ENCODE measurements around the gene NLGN3. TPM values are rescaled to one million over a fixed set of nuclear protein-coding genes. Genes with fewer than 3 reads are reported as not detected.
"Not testable (repeated sequence)": the region's sequence is repeated elsewhere in the genome, so short reads cannot be mapped to it uniquely, and the experiment has no call there.

NLGN3 gene
- total RNA-seq, 2 experiments from 2014 or later, result 0.41 to 0.58 TPM

DNA sequence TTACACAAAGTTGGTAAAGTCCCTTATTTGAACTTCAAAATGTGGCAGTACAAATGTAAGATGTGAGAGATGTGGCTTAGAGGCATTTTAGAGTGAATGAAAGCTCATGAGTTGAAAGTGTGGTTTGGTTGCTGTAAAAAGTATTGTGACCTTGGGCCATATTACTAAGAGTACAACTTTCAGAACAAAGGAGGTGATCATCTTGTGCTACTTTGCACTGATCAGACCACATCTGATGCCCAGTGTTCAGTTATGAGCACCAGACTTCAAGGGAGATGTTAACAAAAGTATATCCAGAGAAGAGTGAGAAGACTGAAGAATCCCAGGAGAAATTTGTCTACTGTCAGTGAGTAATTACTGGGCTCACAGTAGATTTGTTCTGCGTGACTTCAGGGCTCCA, 30.2 kb downstream of the NLGN3 start:
- Mint-ChIP-seq H3K4me3 (no peak overlapping the region), H3K9me3 (no peaks in the 10 kb centered on the region), H3K27me3 (no peaks in the 10 kb centered on the region), H3K4me1 (peaks cover 5% of the 10 kb centered on the region), H3K27ac (no peak overlapping the region), H3K36me3 (peaks cover 16% of the 10 kb centered on the region)
- no peak for DNase-seq

DNA sequence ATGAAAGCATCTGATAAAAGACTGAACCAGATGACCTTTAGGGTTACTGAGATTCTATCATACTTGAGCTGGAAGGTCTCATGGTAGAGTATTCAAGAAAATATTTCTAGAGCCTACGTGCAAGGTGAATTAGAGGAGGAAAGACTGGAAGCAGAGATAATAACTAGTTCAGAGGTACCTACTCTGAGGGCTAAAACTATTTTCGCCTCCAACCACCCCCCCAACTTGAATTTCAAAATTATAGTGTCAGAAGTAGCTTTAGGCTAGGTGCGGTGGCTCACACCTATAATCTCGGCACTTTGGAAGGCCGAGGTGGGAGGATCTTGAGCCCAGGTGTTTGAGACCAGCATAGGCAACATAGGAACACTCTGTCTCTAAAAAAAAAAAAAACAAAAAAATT, 30.9 kb downstream of the NLGN3 start:
- Mint-ChIP-seq H3K27me3 (no peaks in the 10 kb centered on the region), H3K9me3 (no peaks in the 10 kb centered on the region), H3K4me3 (no peak overlapping the region), H3K27ac (no peak overlapping the region), H3K4me1 (peaks cover 3% of the 10 kb centered on the region), H3K36me3 (peaks cover 16% of the 10 kb centered on the region)
- no peak for DNase-seq

DNA sequence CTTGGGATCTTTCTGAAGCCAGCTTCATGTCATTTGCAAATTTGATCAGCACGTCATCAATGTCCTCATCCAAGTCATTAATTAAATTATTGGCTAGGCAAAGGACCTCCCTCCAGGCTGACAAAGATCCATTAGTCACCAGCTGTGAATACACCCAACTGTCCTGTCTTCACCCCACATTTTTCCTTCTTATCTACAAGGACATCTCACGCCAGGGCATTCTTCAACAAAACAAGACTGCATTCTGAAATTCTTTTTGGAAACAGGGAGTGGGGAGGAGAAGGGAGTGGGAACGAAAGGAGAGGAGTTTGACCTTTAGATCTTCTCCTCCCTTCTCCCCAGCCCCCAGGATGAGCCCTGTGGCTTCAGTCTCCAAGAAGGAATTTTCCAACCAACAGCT, 32.7 kb downstream of the NLGN3 start:
- DNase-seq, result no peak
- no peak overlapping the region for H3K4me3 Mint-ChIP-seq
- peaks cover 12% of the 10 kb centered on the region for H3K36me3 Mint-ChIP-seq
- no peaks in the 10 kb centered on the region for H3K9me3 Mint-ChIP-seq
- peaks cover 7% of the 10 kb centered on the region for H3K4me1 Mint-ChIP-seq
- no peaks in the 10 kb centered on the region for H3K27me3 Mint-ChIP-seq
- no peak overlapping the region for H3K27ac Mint-ChIP-seq

- peak overlapping the region; percentile 63 for H3K27ac Mint-ChIP-seq
- peaks cover 11% of the 10 kb centered on the region for H3K36me3 Mint-ChIP-seq
- peaks cover 11% of the 10 kb centered on the region for H3K4me1 Mint-ChIP-seq
- H3K4me3 Mint-ChIP-seq, result no peak overlapping the region
- H3K9me3 Mint-ChIP-seq, result no peaks in the 10 kb centered on the region
- no peaks in the 10 kb centered on the region for H3K27me3 Mint-ChIP-seq
- DNase-seq, result peak; percentile 17
These were observed 34.3 kb downstream of the NLGN3 start for GRCh38 chrX:71178908-71179307.

DNA sequence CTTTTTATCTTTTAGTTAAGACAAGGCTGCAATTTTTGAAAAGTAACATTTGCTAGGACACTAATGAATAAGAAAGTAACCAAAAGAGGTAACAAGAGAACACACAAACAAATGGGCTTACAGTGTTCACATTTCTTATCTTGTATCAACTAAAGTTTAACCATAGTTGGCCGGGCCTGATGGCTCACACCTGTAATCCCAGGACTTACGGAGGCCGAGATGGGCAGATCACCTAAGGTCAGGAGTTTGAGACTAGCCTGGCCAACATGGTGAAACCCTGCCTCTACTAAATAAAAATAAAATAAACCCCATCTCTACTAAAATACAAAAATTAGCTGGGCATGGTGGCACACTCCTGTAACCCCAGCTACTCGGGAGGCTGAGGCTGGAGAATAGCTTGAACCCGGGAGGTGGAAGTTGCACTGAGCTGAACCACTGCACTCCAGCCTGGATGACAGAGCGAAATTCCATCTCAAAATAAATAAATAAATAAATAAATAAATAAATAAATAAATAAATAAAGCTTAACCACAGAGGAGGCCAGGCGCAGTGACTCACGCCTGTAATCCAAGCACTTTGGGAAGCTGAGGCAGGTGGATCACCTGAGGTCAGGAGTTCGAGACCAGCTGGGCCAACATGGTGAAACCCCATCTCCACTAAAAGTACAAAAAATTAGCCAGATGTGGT, 36.1 kb downstream of the NLGN3 start:
- H3K36me3 Mint-ChIP-seq, H3K4me1 Mint-ChIP-seq, H3K27me3 Mint-ChIP-seq, H3K9me3 Mint-ChIP-seq, DNase-seq: not testable (repeated sequence)
- peak overlapping the region; percentile 74 for H3K27ac Mint-ChIP-seq
- peak overlapping the region; percentile 58 for H3K4me3 Mint-ChIP-seq

GRCh38 chrX:71181558-71181909, 36.9 kb downstream of the NLGN3 start:
- H3K27me3 Mint-ChIP-seq, result no peaks in the 10 kb centered on the region
- peak overlapping the region; percentile 98 for H3K27ac Mint-ChIP-seq
- peaks cover 9% of the 10 kb centered on the region for H3K4me1 Mint-ChIP-seq
- peaks cover 7% of the 10 kb centered on the region for H3K36me3 Mint-ChIP-seq
- DNase-seq, result peak; percentile 61
- no peaks in the 10 kb centered on the region for H3K9me3 Mint-ChIP-seq
- peak overlapping the region; percentile 85 for H3K4me3 Mint-ChIP-seq

DNA sequence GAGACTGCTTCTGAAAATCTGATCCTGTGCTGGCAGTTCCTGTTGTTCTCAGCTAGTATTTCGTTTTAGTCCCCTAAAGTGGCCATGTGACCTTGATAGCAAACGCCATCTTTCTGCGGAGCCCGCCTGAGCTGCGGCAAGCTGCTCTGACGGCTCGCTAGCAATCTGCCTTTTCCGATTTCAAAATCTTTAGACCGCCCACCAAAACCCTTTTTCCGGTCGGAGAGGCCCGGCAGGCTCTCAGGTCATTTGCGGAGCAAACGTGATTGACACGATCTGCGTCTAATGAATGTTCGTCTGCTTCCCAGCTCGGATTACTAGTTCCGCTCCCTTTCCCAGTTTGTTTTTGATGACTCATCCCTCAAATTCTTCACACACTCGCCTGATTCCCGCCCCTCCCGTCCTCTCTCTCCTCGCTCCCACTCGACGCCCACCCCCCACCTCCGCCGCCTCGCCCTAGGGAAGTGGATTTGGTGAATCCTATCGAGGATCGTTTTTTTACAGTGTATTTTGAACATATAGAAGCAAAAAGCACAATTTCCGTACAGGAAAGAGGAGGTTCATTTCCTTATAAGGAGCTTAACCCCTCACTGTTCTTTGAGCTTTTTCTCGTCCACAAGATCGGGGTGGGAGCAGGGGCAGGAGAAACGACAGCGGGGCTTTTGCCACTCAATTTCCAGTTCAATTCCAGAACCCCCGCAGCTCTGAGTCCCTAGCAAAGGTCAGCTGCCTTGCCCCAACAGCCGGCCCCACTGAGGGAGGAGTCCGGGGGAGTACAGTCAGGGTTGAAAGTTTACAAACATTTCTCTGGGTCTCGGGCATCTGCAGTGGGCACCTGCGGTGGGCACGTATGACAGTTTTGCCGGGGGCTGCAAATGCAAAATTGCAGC, 37.5 kb downstream of the NLGN3 start:
- no peaks in the 10 kb centered on the region for H3K9me3 Mint-ChIP-seq
- H3K4me1 Mint-ChIP-seq, result peaks cover 12% of the 10 kb centered on the region
- H3K27ac Mint-ChIP-seq, result peak overlapping the region; percentile 98
- H3K36me3 Mint-ChIP-seq, result peaks cover 3% of the 10 kb centered on the region
- DNase-seq, result peak; percentile 83
- no peaks in the 10 kb centered on the region for H3K27me3 Mint-ChIP-seq
- H3K4me3 Mint-ChIP-seq, result peak overlapping the region; percentile 85

DNA sequence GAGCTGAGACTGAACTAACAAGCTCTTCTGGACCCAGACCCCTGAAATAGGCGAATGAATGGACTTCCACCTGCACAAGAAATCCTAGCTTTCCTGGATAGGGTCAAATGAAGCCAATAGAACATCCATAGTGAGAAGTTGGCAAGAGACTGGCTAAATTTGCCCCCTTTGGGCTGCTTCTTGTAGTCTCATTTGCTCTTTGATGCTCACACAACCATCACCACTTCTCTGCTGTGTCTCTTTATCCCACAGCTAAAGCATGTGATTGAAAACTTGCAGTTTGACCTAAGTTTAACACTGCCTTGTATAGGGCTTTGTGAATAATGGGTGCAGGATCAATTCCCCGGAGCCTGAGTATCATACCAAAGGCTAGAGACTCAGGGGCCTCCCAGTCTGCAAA, 38.2 kb downstream of the NLGN3 start:
- no peaks in the 10 kb centered on the region for H3K9me3 Mint-ChIP-seq
- H3K27me3 Mint-ChIP-seq, result no peaks in the 10 kb centered on the region
- H3K4me3 Mint-ChIP-seq, result peak overlapping the region; percentile 85
- H3K36me3 Mint-ChIP-seq, result peaks cover 3% of the 10 kb centered on the region
- no peak for DNase-seq
- peak overlapping the region; percentile 98 for H3K27ac Mint-ChIP-seq
- H3K4me1 Mint-ChIP-seq, result peaks cover 12% of the 10 kb centered on the region

GRCh38 chrX:71183341-71183740, 38.7 kb downstream of the NLGN3 start:
- Mint-ChIP-seq H3K27ac (no peak overlapping the region), H3K36me3 (peaks cover 3% of the 10 kb centered on the region), H3K4me1 (peaks cover 12% of the 10 kb centered on the region), H3K4me3 (no peak overlapping the region), H3K9me3 (no peaks in the 10 kb centered on the region), H3K27me3 (no peaks in the 10 kb centered on the region)
- DNase-seq, result no peak

DNA sequence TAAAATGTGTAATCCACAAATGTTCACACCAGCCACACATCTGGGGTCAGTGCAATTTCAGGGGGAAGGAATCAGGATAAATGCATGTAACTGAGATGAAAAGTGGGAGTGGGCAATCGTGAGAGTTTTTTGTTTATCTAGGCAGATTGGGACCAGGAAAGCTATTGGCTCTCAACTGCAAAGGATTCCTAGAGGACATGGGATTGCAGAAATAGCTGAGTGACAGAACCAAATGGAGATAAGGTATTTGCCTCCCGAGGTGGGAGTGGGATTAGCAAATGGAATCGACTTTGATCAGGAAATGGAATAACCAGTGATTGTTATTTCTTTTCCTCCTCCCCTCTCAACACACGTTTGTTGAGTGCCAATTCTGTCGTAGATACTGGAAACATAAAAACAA, 39.5 kb downstream of the NLGN3 start:
- no peak overlapping the region for H3K4me3 Mint-ChIP-seq
- H3K4me1 Mint-ChIP-seq, result peaks cover 10% of the 10 kb centered on the region
- no peaks in the 10 kb centered on the region for H3K9me3 Mint-ChIP-seq
- peaks cover 3% of the 10 kb centered on the region for H3K36me3 Mint-ChIP-seq
- no peak overlapping the region for H3K27ac Mint-ChIP-seq
- no peak for DNase-seq
- no peaks in the 10 kb centered on the region for H3K27me3 Mint-ChIP-seq

- Mint-ChIP-seq H3K36me3 (peaks cover 3% of the 10 kb centered on the region), H3K4me3 (no peak overlapping the region), H3K27me3 (no peaks in the 10 kb centered on the region), H3K4me1 (peaks cover 10% of the 10 kb centered on the region), H3K9me3 (no peaks in the 10 kb centered on the region), H3K27ac (no peak overlapping the region)
- DNase-seq, result no peak
These were observed 40.3 kb downstream of the NLGN3 start for GRCh38 chrX:71184803-71185495.

GRCh38 chrX:71191248-71191647, 46.6 kb downstream of the NLGN3 start:
- Mint-ChIP-seq H3K27ac (peak overlapping the region; percentile 75), H3K4me3 (no peak overlapping the region), H3K4me1 (peaks cover 19% of the 10 kb centered on the region), H3K9me3 (peaks cover 2% of the 10 kb centered on the region), H3K36me3 (peaks cover 9% of the 10 kb centered on the region), H3K27me3 (no peaks in the 10 kb centered on the region)
- no peak for DNase-seq

DNA sequence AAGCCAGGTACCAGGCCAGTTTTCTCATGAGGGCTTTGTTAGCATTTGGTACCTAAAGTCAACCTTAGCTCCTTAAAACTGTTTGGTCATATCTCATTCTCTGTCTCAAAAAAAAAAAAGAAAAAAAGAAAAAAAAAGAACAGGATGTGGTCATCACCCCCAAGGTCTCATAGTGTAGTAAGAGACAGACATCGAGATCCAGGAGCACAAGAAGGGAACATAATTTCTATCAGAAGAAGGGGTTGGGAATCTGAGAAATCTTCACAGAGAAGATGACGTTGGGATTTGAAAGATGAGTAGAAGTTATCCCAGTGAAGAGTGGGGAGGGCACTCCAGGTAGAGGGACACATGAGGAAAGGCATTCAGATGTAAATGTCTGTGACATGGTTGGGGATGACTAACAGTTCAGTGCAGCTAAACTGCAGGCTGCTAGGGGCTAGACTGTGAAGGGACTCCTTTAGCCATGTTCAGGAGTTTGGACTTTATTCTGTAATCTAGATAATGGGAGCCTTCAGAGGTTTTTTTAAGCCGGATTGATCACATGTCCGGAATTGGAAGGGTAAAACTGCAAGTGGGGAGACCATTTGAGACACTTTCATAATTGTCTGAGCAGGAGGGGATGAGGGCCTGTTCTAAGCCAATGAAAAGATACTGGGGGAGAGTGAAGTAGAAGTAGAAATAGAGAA, 51.5 kb downstream of the NLGN3 start:
- no peak for DNase-seq
- Mint-ChIP-seq H3K27me3 (no peaks in the 10 kb centered on the region), H3K27ac (peak overlapping the region; percentile 93), H3K9me3 (no peaks in the 10 kb centered on the region), H3K36me3 (peaks cover 9% of the 10 kb centered on the region), H3K4me3 (peak overlapping the region; percentile 92), H3K4me1 (peaks cover 24% of the 10 kb centered on the region)

DNA sequence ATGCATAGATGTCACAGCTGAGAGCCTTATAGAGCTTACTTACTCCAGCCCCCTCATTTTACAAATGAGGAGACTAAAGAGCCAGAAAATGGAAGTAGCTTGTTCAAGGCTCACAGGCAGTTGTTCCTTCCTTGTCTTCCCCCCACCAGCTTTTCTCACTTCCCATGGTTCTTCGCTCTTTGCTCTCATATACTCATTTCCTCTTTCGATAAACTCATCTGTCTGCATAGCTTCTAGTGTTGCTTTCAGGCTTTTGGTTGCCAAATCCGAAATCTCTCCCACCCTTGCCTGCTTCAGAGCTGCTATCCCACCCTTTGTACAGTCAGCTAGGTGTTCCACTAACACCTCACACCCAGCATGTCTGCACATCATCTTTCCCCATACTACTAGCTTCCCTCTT, 53.4 kb downstream of the NLGN3 start:
- DNase-seq, result no peak
- Mint-ChIP-seq H3K27me3 (no peaks in the 10 kb centered on the region), H3K27ac (peak overlapping the region; percentile 95), H3K9me3 (no peaks in the 10 kb centered on the region), H3K4me1 (peaks cover 15% of the 10 kb centered on the region), H3K4me3 (peak overlapping the region; percentile 93), H3K36me3 (peaks cover 9% of the 10 kb centered on the region)

All from activated naive CD8-positive, alpha-beta T cell treated with anti-CD3 and anti-CD28 coated beads for 36 hours (primary cell).